ENCODE data around the gene PARD3B.

PARD3B gene

DNA sequence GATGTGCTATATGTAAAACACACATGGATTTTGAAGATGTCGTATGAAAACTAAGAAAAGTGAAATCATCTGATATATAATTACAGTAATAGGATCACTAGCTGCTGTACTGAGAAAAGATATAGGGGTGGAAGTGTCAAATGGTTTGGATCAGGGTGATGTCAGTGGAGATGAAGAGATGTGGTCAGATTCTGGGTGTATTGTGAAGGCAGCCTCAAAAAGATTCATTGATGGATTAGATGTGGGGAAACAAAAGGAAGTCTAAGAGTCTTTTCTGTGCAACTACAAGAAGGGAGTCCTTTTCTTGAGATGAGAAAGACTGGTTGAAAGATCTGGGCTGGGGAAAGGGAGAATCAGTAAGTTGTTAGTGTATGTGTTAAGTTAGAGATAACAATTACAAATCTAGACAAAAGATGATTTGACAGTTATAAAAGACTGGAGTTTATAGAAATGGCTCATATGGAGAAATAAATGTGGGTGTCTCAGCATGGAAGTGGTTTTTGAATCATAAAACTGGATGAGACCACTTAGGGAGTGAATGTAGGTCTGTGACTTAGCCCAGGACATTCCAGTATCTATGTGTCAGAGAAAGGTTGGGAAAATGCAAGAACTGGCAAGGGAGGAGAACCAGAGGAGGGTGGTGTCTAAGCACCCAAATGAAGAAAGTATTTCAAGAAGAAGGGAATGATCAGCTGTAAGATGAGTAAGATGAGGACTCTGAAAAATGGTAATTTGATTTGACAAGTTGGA lies 347.4 kb downstream of the PARD3B start:
- Histone ChIP-seq H3K9ac (ENCODE audit: low read depth, low read length) (no peak overlapping the region), H3K4me3 (ENCODE audit: low read depth, low read length) (no peak overlapping the region), H3K27ac (ENCODE audit: low read depth, low read length) (no peak overlapping the region), H3K36me3 (ENCODE audit: control insufficient read depth, insufficient read depth, low read length) (no peaks in the 10 kb centered on the region), H3K27me3 (ENCODE audit: control insufficient read depth, insufficient read depth, low read length) (no peaks in the 10 kb centered on the region), H3K4me1 (ENCODE audit: control insufficient read depth, insufficient read depth, low read length) (peaks cover 2% of the 10 kb centered on the region; the same call in 1 of the 2 replicates), H3K9me3 (ENCODE audit: control insufficient read depth, insufficient read depth, low read length) (no peaks in the 10 kb centered on the region)

DNA sequence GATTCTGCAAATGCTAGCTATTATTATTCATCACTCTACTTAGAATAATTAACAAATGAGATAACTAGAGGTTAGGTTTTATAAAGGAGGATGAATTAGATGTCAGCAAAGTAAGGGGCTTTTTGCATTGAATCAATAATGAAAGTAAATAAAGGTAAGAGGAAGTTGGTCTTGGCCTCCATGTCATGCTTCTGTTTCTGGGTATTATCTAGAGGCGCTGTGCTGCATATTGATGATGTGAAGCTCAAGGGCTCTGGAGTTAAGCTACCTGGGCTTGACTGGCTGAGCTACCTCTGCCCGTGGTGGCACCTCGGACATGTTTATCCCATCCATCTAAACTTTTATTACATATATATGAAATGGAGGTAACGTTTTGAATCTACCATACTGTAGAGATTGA lies 350.9 kb downstream of the PARD3B start:
- H3K27ac ChIP-seq (ENCODE audit: low read depth, low read length), result no peak overlapping the region
- H3K4me3 ChIP-seq (ENCODE audit: low read depth, low read length), result no peak overlapping the region
- H3K27me3 ChIP-seq (ENCODE audit: control insufficient read depth, insufficient read depth, low read length), result no peaks in the 10 kb centered on the region
- no peaks in the 10 kb centered on the region; the same call in 1 of the 2 replicates for H3K4me1 ChIP-seq (ENCODE audit: control insufficient read depth, insufficient read depth, low read length)
- no peaks in the 10 kb centered on the region for H3K9me3 ChIP-seq (ENCODE audit: control insufficient read depth, insufficient read depth, low read length)
- H3K36me3 ChIP-seq (ENCODE audit: control insufficient read depth, insufficient read depth, low read length), result no peaks in the 10 kb centered on the region
- no peak overlapping the region for H3K9ac ChIP-seq (ENCODE audit: low read depth, low read length)

DNA sequence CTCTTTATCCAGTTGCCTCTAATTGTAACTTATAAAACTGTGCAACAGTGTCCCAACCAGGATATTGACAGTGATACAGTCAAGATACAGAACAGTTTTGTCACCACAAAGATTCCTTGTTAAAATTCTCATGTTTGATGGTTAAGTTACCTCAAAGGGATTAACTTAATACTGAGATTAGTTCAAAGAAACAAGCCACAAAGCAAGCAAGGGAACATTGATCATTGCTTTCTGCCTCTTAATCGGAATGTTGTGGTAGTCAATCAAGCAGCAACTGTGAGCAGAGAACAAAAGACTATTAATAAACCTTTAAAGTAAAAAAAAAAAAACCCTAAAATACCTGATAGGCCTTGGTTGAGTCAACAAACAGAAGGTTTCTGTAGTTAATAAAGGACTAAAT lies 352.3 kb downstream of the PARD3B start:
- Histone ChIP-seq H3K9me3 (ENCODE audit: control insufficient read depth, insufficient read depth, low read length) (no peaks in the 10 kb centered on the region), H3K4me3 (ENCODE audit: low read depth, low read length) (no peak overlapping the region), H3K27me3 (ENCODE audit: control insufficient read depth, insufficient read depth, low read length) (no peaks in the 10 kb centered on the region), H3K36me3 (ENCODE audit: control insufficient read depth, insufficient read depth, low read length) (no peaks in the 10 kb centered on the region), H3K9ac (ENCODE audit: low read depth, low read length) (no peak overlapping the region), H3K4me1 (ENCODE audit: control insufficient read depth, insufficient read depth, low read length) (no peaks in the 10 kb centered on the region; the same call in 1 of the 2 replicates), H3K27ac (ENCODE audit: low read depth, low read length) (no peak overlapping the region)

DNA sequence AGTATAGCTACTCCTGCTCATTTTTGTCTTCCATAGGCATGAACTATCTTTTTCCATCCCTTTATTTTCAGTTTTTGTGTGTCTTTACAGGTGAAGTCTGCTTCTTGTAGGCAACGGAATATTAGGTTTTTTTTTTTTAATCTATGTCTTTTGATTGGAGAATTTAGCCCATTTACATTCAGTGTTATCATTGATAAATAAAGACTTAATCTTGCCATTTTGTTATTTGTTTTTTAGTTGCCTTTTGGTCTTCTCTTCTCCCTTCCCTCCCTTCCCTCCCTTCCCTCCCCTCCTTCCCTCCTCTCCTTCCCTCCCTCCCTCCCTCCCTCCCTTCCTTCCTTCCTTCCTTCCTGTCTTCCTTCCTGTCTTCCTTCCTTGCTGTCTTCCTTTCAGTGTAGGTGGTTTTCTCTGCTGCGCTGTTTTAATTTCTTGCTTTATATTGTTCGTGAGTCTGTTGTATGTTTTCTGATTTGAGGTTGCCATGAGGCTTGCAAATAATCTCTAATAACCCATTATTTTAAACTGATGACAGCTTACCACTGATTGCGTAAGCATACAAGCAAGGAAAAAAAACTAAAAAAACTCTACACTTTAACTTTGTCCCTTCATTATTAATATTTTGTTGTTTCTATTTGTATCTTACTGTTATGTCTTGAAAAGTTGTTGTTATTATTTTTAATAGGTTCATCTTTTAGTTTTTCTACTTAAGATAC lies 353.8 kb downstream of the PARD3B start:
- Histone ChIP-seq H3K9ac (ENCODE audit: low read depth, low read length) (no peak overlapping the region), H3K36me3 (ENCODE audit: control insufficient read depth, insufficient read depth, low read length) (no peaks in the 10 kb centered on the region), H3K27ac (ENCODE audit: low read depth, low read length) (no peak overlapping the region), H3K4me3 (ENCODE audit: low read depth, low read length) (no peak overlapping the region), H3K9me3 (ENCODE audit: control insufficient read depth, insufficient read depth, low read length) (no peaks in the 10 kb centered on the region), H3K4me1 (ENCODE audit: control insufficient read depth, insufficient read depth, low read length) (no peaks in the 10 kb centered on the region; the same call in 1 of the 2 replicates), H3K27me3 (ENCODE audit: control insufficient read depth, insufficient read depth, low read length) (no peaks in the 10 kb centered on the region)

DNA sequence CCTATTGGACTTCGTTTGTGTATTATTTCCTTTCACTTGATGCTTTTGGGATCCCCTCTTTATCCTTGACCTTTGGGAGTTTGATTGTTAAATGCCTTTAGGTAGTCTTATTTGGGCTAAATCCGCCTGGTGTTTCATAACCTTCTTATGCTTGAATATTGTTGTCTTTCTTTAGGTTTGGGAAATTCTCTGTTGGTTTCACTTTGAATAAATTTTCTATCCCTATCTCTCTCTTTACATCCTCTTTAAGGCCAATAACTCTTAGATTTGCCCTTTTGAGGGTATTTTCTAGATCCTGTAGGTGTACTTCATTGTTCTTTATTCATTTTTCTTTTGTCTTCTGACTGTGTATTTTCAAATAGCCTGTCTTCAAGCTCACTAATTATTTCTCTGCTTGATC lies 354.7 kb downstream of the PARD3B start:
- Histone ChIP-seq H3K27me3 (ENCODE audit: control insufficient read depth, insufficient read depth, low read length) (no peaks in the 10 kb centered on the region), H3K4me1 (ENCODE audit: control insufficient read depth, insufficient read depth, low read length) (no peaks in the 10 kb centered on the region; the same call in 1 of the 2 replicates)

DNA sequence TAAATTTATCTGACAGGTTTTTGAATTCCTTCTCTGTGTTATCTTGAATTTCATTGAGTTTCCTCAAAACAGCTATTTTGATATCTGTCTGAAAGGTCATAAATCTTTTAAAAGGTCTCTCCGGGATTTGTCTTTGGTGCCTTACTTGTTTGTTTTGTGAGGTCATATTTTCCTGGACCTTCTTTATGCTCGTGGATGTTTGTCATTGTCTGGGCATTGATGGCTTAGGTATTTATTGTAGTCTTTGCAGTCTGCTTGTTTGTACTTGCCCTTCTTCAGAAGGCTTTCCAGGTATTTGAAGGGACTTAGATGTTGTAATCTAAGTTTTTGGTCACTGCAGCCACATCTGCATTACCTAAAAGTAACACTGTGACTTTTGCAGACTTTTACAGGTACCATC lies 355.2 kb downstream of the PARD3B start:
- no peak overlapping the region for H3K27ac ChIP-seq (ENCODE audit: low read depth, low read length)
- no peaks in the 10 kb centered on the region for H3K9me3 ChIP-seq (ENCODE audit: control insufficient read depth, insufficient read depth, low read length)
- no peaks in the 10 kb centered on the region; the same call in 1 of the 2 replicates for H3K4me1 ChIP-seq (ENCODE audit: control insufficient read depth, insufficient read depth, low read length)
- H3K9ac ChIP-seq (ENCODE audit: low read depth, low read length), result no peak overlapping the region
- no peaks in the 10 kb centered on the region for H3K36me3 ChIP-seq (ENCODE audit: control insufficient read depth, insufficient read depth, low read length)
- no peaks in the 10 kb centered on the region for H3K27me3 ChIP-seq (ENCODE audit: control insufficient read depth, insufficient read depth, low read length)
- no peak overlapping the region for H3K4me3 ChIP-seq (ENCODE audit: low read depth, low read length)

More for the DNA sequence above, 354.7 kb downstream of the PARD3B start:
- Histone ChIP-seq H3K9me3 (ENCODE audit: control insufficient read depth, insufficient read depth, low read length) (no peaks in the 10 kb centered on the region), H3K27ac (ENCODE audit: low read depth, low read length) (no peak overlapping the region), H3K36me3 (ENCODE audit: control insufficient read depth, insufficient read depth, low read length) (no peaks in the 10 kb centered on the region), H3K4me3 (ENCODE audit: low read depth, low read length) (no peak overlapping the region), H3K9ac (ENCODE audit: low read depth, low read length) (no peak overlapping the region)

DNA sequence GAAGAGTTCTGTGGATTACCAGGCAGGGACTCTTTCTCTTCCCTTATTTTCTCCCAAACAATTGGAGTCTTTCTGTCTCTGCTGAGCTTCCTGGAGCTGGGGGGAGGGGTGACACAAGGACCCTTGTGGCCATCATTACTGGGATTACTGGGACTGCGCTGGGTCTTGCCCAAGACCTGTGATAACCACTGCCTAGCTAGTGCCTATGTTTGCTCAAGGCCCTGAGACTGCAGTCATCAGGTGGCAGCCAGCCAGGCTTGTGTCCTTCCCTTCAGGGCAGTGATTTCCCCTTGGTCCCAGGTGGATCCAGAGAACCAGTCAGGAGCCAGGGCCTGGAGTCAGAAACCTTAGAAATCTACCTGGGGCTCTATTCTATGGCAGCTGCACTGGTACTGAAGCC lies 355.6 kb downstream of the PARD3B start:
- no peaks in the 10 kb centered on the region for H3K9me3 ChIP-seq (ENCODE audit: control insufficient read depth, insufficient read depth, low read length)
- H3K4me3 ChIP-seq (ENCODE audit: low read depth, low read length), result no peak overlapping the region
- H3K9ac ChIP-seq (ENCODE audit: low read depth, low read length), result no peak overlapping the region
- no peaks in the 10 kb centered on the region; the same call in 1 of the 2 replicates for H3K4me1 ChIP-seq (ENCODE audit: control insufficient read depth, insufficient read depth, low read length)
- H3K36me3 ChIP-seq (ENCODE audit: control insufficient read depth, insufficient read depth, low read length), result no peaks in the 10 kb centered on the region
- H3K27ac ChIP-seq (ENCODE audit: low read depth, low read length), result no peak overlapping the region
- no peaks in the 10 kb centered on the region for H3K27me3 ChIP-seq (ENCODE audit: control insufficient read depth, insufficient read depth, low read length)

DNA sequence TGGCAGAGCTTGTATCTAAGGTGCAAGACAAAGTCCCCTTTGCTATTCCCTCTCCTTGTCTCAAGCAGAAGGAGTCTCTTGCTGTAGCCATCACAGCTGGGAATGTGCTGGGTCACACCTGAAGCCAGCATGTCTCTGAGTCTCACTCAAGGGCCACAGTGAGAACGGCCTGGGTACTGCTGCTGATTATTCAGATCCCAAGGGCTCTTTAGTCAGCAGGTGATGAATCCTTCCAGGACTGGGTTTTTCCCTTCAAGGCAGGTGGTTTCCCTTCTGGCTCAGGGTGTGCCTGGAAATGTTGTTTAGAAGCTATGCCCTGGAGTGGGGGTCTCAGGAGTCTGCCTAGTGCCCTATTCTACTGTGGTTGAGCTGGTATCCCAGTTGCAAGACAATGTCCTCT lies 356.3 kb downstream of the PARD3B start:
- H3K9me3 ChIP-seq (ENCODE audit: control insufficient read depth, insufficient read depth, low read length), result no peaks in the 10 kb centered on the region
- H3K27me3 ChIP-seq (ENCODE audit: control insufficient read depth, insufficient read depth, low read length), result no peaks in the 10 kb centered on the region
- no peaks in the 10 kb centered on the region; the same call in 1 of the 2 replicates for H3K4me1 ChIP-seq (ENCODE audit: control insufficient read depth, insufficient read depth, low read length)
- no peaks in the 10 kb centered on the region for H3K36me3 ChIP-seq (ENCODE audit: control insufficient read depth, insufficient read depth, low read length)
- H3K9ac ChIP-seq (ENCODE audit: low read depth, low read length), result no peak overlapping the region
- H3K4me3 ChIP-seq (ENCODE audit: low read depth, low read length), result no peak overlapping the region
- H3K27ac ChIP-seq (ENCODE audit: low read depth, low read length), result no peak overlapping the region

DNA sequence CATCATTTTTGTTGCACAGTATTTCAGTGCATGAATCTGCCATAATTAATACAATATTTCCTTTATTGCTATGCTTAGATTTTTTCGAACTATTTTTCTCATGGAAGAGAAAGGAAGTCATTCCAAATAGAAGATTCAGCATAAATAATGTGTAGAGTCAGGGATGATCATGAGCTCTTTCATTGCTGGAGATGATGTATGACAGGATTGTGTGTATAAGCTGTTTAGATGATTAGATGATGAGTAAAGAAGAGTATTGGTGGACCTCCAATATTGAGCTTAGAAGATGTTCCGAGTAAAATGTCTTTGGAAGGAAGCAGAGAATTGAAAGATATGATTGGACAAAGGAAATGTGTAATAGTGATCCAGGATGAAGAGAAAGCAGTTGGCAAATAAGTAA lies 364.5 kb downstream of the PARD3B start:
- no peak overlapping the region for H3K9ac ChIP-seq (ENCODE audit: low read depth, low read length)
- H3K4me3 ChIP-seq (ENCODE audit: low read depth, low read length), result no peak overlapping the region
- H3K9me3 ChIP-seq (ENCODE audit: control insufficient read depth, insufficient read depth, low read length), result no peaks in the 10 kb centered on the region
- no peaks in the 10 kb centered on the region for H3K36me3 ChIP-seq (ENCODE audit: control insufficient read depth, insufficient read depth, low read length)
- peaks cover 3% of the 10 kb centered on the region; the same call in 1 of the 2 replicates for H3K4me1 ChIP-seq (ENCODE audit: control insufficient read depth, insufficient read depth, low read length)
- no peaks in the 10 kb centered on the region for H3K27me3 ChIP-seq (ENCODE audit: control insufficient read depth, insufficient read depth, low read length)
- no peak overlapping the region for H3K27ac ChIP-seq (ENCODE audit: low read depth, low read length)

DNA sequence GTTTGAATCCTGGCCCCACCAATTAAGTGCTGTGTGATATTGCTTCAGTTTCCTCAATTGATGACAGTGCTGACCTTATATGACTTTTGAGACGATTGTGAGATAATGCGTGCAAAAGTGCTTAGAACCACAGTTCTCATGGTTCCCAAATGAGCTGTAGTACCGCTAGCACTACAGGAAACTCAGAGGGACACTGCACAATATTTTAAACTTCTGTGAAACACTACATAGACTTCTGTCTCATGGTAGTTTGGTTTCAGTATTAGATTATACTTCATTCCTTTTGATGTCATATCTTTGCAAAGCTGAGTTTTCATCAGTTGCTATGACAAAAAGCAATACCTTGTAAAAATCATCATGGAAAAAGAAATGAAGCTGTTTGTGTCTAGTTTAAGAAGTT lies 368.0 kb downstream of the PARD3B start:
- no peaks in the 10 kb centered on the region for H3K36me3 ChIP-seq (ENCODE audit: control insufficient read depth, insufficient read depth, low read length)
- H3K27ac ChIP-seq (ENCODE audit: low read depth, low read length), result no peak overlapping the region
- no peak overlapping the region for H3K9ac ChIP-seq (ENCODE audit: low read depth, low read length)
- no peaks in the 10 kb centered on the region for H3K4me1 ChIP-seq (ENCODE audit: control insufficient read depth, insufficient read depth, low read length)
- H3K4me3 ChIP-seq (ENCODE audit: low read depth, low read length), result no peak overlapping the region
- H3K27me3 ChIP-seq (ENCODE audit: control insufficient read depth, insufficient read depth, low read length), result no peaks in the 10 kb centered on the region
- H3K9me3 ChIP-seq (ENCODE audit: control insufficient read depth, insufficient read depth, low read length), result no peaks in the 10 kb centered on the region

DNA sequence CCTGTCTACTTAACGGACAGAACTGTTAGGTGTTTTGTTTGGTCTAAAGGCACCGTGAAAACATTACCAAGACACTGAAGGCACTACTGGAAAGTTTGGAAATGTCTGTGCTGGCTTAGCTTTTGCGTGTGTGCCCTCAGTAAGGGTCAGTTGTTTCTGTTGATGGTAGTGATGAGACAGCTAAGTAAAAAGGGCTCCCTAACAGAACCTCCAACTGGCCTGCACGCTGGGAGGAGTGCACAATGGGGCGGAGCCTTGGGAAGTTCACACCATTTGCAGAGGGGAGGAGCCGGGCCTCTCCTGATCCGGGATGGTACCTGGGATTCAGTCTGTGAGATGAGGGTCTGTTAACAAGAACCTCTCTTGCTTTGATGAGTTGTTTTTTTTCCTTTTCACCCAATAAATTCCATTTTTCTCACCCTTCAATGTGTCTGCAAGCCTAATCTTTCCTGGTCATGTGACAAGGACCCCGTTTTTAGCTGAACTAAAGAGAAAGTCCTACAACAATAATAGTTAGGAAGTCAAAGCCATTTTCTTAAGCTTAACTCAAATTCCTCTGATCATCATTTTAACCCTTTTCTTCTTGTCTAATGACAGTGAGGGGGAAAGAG lies 368.7 kb downstream of the PARD3B start:
- Histone ChIP-seq H3K9ac (ENCODE audit: low read depth, low read length) (no peak overlapping the region), H3K36me3 (ENCODE audit: control insufficient read depth, insufficient read depth, low read length) (no peaks in the 10 kb centered on the region), H3K27me3 (ENCODE audit: control insufficient read depth, insufficient read depth, low read length) (no peaks in the 10 kb centered on the region), H3K4me3 (ENCODE audit: low read depth, low read length) (no peak overlapping the region), H3K27ac (ENCODE audit: low read depth, low read length) (no peak overlapping the region), H3K4me1 (ENCODE audit: control insufficient read depth, insufficient read depth, low read length) (no peaks in the 10 kb centered on the region), H3K9me3 (ENCODE audit: control insufficient read depth, insufficient read depth, low read length) (no peaks in the 10 kb centered on the region)

All from HUES48 (cell line).